ENCODE data around the gene FAM174C.

DNA sequence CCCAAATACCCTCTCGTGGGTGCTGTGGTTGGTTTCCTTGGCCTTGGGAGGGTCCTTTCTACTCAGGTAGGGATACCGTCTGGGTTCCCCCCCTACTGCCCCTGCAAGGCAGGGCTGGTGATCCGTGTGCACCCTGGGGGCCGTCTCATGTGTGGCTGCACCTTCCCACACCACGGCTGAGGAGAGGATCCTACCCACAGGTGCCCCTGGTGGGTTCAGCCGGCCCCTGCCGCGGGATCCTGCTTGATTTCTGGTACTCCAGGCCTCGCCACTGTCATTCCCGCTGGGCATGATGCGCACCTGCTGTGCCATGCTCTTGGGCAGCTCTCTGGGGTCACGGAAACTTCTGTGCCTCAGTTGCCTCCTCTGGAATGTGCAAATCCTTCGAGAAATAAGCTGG lies 41.1 kb downstream of the FAM174C start:
- TF ChIP-seq, protein P1, sequence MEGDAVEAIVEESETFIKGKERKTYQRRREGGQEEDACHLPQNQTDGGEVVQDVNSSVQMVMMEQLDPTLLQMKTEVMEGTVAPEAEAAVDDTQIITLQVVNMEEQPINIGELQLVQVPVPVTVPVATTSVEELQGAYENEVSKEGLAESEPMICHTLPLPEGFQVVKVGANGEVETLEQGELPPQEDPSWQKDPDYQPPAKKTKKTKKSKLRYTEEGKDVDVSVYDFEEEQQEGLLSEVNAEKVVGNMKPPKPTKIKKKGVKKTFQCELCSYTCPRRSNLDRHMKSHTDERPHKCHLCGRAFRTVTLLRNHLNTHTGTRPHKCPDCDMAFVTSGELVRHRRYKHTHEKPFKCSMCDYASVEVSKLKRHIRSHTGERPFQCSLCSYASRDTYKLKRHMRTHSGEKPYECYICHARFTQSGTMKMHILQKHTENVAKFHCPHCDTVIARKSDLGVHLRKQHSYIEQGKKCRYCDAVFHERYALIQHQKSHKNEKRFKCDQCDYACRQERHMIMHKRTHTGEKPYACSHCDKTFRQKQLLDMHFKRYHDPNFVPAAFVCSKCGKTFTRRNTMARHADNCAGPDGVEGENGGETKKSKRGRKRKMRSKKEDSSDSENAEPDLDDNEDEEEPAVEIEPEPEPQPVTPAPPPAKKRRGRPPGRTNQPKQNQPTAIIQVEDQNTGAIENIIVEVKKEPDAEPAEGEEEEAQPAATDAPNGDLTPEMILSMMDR (IDR thresholded peaks at IDR 0.05) = no peak
- TF ChIP-seq POLR2A (IDR thresholded peaks at IDR 0.05) = no peak
